CD4-positive, alpha-beta T cell treated with Interleukin-12 subunit alpha and Interleukin-12 subunit beta, for 1 hour (primary cell): ENCODE measurements around the gene CCDC116.

ENCODE experiments used
- DNase-seq: peaks from one replicate; pipeline ENCODE4 v3.0.0-alpha.2; 2020

The CCDC116 gene

DNA sequence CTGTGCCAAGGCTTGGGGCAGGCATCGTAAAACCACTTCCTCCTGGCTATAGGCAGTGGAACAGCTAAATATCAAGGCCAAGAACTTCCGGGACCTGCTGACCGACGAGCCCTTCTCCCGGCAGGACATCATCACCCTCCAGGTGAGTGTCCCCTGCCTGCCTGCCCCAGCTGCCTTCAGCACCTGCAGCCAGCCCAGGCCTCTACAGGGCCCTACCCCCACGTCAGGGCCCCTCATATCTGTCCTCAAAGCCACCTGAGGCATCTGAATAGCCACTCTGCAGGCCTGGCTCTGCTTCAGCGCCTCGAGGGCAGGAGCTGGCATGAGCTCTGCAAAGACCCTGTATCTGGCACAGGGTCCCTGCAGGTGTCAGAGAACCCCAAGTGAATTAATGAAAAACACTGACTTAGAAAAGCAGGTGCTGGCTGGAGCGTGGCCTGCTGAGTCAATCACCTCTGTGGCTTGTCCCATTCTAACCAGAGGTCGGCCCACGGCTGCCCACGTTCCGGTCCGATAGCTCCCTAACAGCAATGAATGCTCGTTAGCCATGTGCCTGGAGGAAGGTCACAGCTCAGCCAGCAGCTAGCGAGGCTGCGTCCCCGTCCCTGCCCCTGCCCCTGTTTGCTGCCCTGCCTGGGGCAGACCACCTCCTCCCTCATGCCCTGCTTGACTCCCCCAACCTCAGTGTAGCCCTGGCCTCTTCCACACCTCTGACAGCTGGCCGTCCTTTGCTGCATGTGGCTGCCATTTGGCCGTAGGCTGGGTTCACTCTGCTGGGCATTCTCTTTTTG, 50.0 kb downstream of the CCDC116 start:
- DNase-seq, result no peak

DNA sequence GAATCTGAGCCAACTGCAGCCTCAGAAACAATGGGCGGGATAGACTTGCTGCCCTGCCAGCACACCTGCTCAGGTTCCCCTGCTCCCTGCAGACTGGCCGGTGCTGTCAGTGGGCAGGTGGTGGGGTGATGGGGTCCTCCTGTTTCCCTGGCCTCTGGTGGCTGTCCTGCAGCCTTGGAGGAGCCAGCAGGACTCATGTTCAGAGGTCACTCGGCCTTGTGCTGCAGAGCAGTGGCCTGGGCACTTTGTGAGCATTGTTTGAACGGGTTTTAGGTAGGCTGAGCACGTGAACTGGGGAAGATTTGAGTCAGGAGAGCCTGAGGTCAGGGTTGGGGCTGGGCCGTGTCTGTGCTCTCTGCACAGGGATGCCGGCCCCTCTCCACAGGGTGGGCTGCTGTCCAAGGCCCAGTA, 50.8 kb downstream of the CCDC116 start:
- DNase-seq, result no peak

DNA sequence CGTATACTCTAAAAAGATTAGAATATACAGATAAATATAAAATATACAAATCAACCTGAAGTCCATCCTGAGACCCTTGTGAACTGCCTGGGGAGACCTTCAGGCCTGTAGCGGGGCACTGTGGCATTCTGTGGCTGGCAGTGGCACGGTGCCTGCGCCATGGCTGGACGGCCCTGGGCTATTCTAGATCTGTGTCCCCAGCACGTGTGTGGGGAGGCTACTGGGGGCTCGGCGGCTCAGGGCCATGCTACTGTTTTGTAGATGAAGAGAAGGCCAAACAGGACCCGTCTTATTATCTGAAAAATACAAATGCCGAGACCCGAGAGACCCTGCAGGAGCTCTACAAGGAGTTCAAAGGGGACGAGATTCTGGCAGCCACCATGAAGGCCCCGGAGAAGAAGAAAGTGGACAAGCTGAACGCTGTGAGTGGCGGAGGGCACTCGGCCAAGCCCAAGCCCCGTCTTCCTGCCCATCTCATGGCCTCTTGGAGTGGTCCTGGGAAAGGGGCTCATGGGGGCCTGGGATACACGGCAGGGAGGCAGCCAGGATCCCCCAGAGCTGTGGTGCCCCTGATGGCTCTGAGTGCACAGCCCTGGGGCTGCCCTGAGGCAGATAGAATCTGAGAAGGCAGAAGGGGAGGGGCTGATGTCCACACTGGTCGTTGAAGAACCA, 52.1 kb downstream of the CCDC116 start:
- DNase-seq, result no peak

DNA sequence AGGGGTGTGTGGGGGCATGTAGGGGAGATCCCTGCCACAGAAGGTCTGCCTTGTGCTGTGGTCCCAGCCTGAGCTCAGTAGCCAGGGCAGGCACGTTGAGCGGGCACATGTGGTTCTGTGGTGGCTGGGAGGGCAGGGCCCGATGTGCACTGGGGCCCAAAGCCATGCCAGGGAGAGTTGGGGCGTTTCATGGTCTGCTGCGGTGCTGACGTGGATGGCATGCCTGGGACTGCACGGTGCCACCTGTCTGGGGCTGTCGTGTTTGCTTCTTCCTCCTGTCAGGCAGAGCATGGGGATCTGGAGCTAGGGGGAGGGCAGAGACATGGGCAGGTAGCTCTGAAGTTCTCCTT, 52.6 kb downstream of the CCDC116 start:
- DNase-seq, result no peak

DNA sequence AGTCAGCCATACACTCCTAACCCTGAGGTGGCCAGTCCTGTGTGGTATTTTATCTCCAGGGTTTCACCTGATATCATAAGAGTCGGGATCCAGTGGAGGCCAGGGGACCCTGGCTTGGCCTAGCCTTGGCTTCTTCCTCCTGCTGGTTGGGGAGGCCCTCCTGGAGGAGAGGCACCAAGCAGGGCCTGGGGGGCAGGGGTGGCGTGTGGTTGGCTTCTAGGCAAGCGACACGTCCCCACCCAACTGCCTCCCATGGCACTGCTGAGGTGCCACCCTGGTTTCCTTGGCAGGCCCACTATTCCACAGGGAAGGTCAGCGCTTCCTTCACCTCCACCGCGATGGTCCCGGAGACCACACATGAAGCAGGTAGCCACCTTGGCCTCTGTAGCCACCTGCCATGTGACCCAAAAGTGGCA, 53.6 kb downstream of the CCDC116 start:
- DNase-seq, result no peak
